Dermis microvascular lymphatic vessel endothelial cell (primary cell): ENCODE measurements around the gene CHRDL2. TPM values are rescaled to one million over a fixed set of nuclear protein-coding genes. Genes with fewer than 3 reads are reported as not detected.
"Not testable (repeated sequence)": the region's sequence is repeated elsewhere in the genome, so short reads cannot be mapped to it uniquely, and the experiment has no call there.

Source experiments
- DNase-seq, 2 donors: peaks; one replicate each; pipeline versions ENCODE4 v3.0.0 to v3.0.0-alpha.2; 2010; ENCODE audit warnings: low read depth in 2 of 2
- total RNA-seq: library from RNA; depleted of rRNA; stranded (reverse); fragments of >200 nt; gene quantifications from 2 replicates; pipeline ENCODE4 v1.2.1, GENCODE V29; 2014

Gene CHRDL2
- 0.26 and 0.63 TPM in 2 replicates for total RNA-seq

GRCh38 chr11:74731301-74732094 lies at the start of gene CHRDL2:
TSS of gene CHRDL2 (minus strand) at chr11:74731426. CDS start at chr11:74730888, 538 bp downstream.
- DNase-seq: peak in 1 of 2 donors; percentile 42

DNA sequence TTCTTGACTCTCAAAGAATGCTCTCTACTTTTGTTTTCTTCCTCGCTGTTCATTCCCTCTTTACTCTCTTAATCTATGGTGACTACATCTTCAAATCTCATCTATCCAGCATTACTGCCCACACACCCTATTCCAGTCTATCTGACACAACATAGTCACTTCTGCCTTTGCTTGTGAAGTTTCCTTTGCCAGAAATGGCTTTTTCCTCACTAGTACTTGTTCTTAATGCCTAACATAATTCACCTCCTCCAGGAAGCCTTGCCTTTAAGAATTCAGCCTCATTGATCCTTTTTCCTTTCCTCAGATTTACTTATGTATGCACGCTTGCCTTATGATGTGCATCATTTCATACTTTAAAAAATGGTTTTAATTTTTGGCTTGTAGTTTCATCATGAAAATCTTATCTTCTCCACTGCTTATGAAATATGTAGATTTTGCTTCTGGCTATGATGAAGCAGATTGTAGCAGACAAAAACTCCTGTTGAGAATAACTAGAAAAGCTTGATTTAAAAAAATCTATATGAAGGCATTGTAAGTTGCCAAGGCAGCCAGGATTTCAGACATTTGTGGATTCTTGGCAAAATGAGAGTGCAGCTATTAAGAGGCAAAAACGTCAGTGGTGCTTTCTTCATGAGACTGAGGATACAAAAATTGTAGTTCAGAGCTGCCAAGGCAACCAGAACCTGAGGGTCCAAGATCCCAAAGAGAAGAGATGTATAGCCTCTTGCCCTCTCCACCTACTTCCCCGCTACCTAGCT lies 49.2 kb upstream of the CHRDL2 start:
- no peak for DNase-seq

GRCh38 chr11:74778581-74778980 lies 47.4 kb upstream of the CHRDL2 start:
- DNase-seq: no peak

- DNase-seq: no peak
These were observed 46.7 kb upstream of the CHRDL2 start for GRCh38 chr11:74777877-74778276.

- DNase-seq: no peak
These were observed 45.8 kb upstream of the CHRDL2 start for GRCh38 chr11:74777038-74777437.

DNA sequence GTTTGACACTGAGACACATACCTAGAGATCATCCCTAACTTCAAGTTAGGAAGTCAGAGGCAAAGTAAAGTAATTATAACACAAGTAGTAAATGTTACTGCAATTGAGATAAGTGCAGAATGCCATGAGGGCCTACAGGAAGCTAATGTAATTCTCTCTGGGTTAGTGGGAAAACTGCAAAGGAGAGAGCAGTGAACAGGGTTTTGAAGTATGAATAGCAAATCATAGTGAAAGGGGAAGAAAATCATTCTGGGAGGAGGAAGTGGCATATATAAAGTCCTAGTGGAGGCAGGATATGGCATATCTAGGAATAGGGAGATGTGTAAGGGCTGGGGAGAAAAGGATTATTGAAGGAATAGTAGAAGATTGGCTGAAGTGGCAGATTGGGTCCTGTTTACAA lies 45.3 kb upstream of the CHRDL2 start:
- no peak for DNase-seq

DNA sequence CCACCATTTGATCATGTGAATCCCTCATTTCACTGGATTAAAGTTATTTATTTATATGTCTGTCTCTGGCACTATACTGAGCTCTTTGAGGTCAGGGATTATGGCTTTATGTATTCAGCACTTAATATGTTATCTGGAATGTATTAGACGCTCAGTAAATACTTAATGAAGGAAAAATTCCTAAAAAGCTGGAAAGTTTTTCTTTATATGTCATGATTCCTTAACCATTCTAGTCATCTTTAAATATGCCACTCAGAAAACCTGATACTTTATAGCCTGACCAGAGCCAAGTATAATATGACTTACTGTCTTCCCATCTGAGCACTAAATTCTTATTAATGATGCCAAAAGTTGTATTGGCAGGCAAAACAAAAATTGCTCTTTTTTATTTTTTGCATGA lies 44.5 kb upstream of the CHRDL2 start:
- no peak for DNase-seq

DNA sequence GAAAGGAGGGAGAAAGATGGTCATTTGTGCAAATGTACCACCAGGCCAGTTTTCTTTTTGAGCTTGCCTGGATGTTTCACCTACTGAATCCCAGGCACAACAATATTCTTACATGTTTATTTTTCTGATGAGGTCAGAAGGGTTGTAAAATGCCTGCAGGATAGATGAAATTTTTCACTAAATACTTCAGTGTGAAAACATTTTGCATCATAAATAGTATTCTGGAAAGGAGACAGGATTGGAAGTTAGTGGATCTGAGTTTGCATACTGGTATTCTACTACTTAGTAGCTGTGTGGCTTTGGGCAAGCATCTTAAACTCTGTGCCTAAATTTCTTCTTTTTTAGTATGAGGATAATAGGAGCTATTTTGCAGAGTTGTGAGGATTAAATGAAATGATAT lies 42.2 kb upstream of the CHRDL2 start:
- DNase-seq: peak in 1 of 2 donors; percentile 8

- no peak for DNase-seq
These were observed 39.9 kb upstream of the CHRDL2 start for GRCh38 chr11:74771139-74771538.

GRCh38 chr11:74770456-74770855 lies 39.2 kb upstream of the CHRDL2 start:
- DNase-seq: peak; percentile 55 to 91

GRCh38 chr11:74769055-74769707 lies 38.0 kb upstream of the CHRDL2 start:
- DNase-seq: no peak

- not testable (repeated sequence) for DNase-seq
These were observed 37.0 kb upstream of the CHRDL2 start for GRCh38 chr11:74768172-74768651.

GRCh38 chr11:74766905-74767304 lies 35.7 kb upstream of the CHRDL2 start:
- DNase-seq: no peak

GRCh38 chr11:74756571-74756970 lies 25.3 kb upstream of the CHRDL2 start:
- DNase-seq: no peak

- peak in 1 of 2 donors; percentile 59 for DNase-seq
These were observed 24.3 kb upstream of the CHRDL2 start for GRCh38 chr11:74755395-74755995.

DNA sequence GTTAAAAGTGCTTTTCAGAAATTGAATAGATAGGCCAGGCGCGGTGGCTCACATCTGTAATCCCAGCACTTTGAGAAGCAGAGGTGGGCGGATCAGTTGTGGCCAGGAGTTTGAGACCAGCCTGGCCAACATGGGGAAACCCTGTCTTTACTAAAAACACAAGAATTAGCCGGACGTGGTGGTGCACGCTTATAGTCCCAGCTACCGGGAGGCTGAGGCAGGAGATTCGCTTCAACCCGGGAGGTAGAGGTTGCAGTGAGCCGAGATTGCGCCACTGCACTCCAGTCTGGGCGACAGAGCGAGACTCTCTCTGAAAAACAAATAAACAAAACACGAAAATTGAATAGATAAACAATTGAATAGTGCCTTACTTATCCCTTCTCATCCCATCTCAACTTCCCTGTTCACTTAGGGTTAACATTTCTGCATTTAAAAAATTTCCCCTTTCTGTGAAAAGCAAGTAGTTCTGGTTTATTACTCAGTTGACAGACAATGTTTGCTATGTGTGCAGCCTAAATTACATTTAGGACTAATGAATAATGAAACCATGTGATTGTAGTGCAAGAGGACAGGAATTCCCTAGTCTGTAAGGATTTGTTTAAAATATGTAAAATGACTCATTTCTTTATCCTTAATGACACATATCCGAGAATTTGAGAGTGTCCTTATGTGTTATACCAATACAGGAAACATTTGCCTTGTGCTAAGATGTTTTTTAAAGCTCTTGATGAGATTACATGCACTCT lies 23.5 kb upstream of the CHRDL2 start:
- DNase-seq: peak in 1 of 2 donors; percentile 90

- no peak for DNase-seq
These were observed 20.1 kb upstream of the CHRDL2 start for GRCh38 chr11:74751303-74751702.

GRCh38 chr11:74750598-74750997 lies 19.4 kb upstream of the CHRDL2 start:
- DNase-seq: not testable (repeated sequence)

- DNase-seq: no peak
These were observed 18.7 kb upstream of the CHRDL2 start for GRCh38 chr11:74749965-74750296.

DNA sequence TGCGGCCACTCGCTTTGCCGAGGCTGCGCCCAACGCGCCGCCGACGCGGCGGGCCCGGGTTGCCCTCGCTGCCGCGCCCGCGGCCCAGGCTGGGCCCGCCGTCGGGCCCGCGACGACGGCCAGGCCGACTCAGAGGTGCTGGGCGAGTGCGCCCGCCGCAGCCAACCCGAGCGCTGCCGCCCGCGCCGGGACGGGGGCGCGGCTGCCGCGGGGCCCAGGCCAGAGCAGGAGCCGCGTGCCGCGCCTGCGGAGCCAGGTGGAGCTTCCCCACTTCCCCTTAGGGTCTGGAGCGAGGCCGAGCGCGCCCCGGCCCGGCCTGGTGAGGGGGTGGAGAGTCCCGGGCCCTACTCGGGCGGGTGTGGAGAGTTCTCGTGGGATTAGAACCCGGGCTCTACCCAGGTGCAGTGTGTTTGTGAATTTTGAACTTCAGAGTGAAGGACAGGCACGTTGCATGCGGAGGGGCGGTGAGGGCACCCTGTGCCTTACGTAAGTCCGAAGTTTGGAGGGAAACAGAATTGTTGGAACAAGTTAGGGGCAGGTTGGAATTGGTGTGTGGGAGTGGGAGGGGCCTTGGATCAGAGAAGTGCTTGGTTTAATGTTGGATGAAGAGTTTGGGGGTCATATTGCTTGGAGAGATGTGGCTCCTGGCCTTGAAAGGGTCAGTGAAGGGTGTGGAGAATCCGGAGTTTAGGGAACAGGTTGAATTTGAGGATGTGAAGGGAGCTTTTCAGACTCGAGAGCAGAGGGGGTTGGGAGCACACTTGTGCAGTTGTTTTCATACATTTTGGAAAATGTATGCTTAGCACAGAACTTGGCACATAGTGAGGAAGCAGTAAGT lies 18.1 kb upstream of the CHRDL2 start:
- peak in 1 of 2 donors; percentile 73 for DNase-seq
